HepG2 (cell line): ENCODE results near the gene SOST. TPM values are rescaled to one million over a fixed set of nuclear protein-coding genes. Genes with fewer than 3 reads are reported as not detected.

Experiments
- ATF1 ChIP-seq: IDR thresholded peaks from 2 replicates; pipeline ENCODE4 v1.6.1; 2016; ENCODE audit warnings: mild to moderate bottlenecking, control low read depth
- CENPX ChIP-seq: sonication (generic); formaldehyde crosslinking; IDR thresholded peaks from 2 replicates; pipeline ENCODE4 v1.9.0; 2021; ENCODE audit warnings: mild to moderate bottlenecking, missing genetic modification reagents, moderate library complexity
- CHCHD3 ChIP-seq: sonication (generic); formaldehyde crosslinking; IDR thresholded peaks from 2 replicates; pipeline ENCODE4 v1.8.0; 2022; ENCODE audit warnings: mild to moderate bottlenecking, missing genetic modification reagents, moderate library complexity
- DRAP1 ChIP-seq: IDR thresholded peaks from 2 replicates; pipeline ENCODE4 v1.6.1; 2016; ENCODE audit warnings: missing genetic modification reagents, missing compliant biosample characterization
- KLF13 ChIP-seq: sonication (generic); formaldehyde crosslinking; IDR thresholded peaks from 2 replicates; pipeline ENCODE4 v1.4.0; 2020; ENCODE audit warnings: mild to moderate bottlenecking, missing genetic modification reagents
- KLF15 ChIP-seq: sonication (generic); formaldehyde crosslinking; IDR thresholded peaks from 2 replicates; pipeline ENCODE4 v1.8.1; 2023; ENCODE audit warnings: borderline replicate concordance, mild to moderate bottlenecking, inconsistent platforms, missing genetic modification reagents, mixed read lengths
- MYC ChIP-seq: sonication (generic); formaldehyde crosslinking; IDR thresholded peaks from 2 replicates; pipeline ENCODE4 v1.9.0; 2021; ENCODE audit warnings: missing genetic modification reagents, borderline replicate concordance
- NFRKB ChIP-seq: fragments of 450-650 bp; IDR thresholded peaks from 2 replicates; pipeline ENCODE4 v1.6.1; 2017
- NONO ChIP-seq, 2 experiments: fragments of 450-650 bp in 1 of 2; sonication (generic) in 1 of 2; formaldehyde crosslinking in 1 of 2; IDR thresholded peaks in 1 of 2; conservative IDR thresholded peaks in 1 of 2; 2 replicates each; pipeline versions ENCODE4 v1.6.1 to v1.8.0; 2017 to 2022; ENCODE audit warnings: mild to moderate bottlenecking in 1 of 2, missing genetic modification reagents in 1 of 2, moderate library complexity in 1 of 2
- NR0B2 ChIP-seq: sonication (generic); formaldehyde crosslinking; IDR thresholded peaks from 2 replicates; pipeline ENCODE4 v1.4.0; 2020; ENCODE audit warnings: mild to moderate bottlenecking, missing genetic modification reagents
- RNF2 ChIP-seq: fragments of 450-650 bp; conservative IDR thresholded peaks from 2 replicates; pipeline ENCODE4 v1.6.1; 2016; ENCODE audit warnings: low read depth
- SAP130 ChIP-seq: IDR thresholded peaks from 2 replicates; pipeline ENCODE4 v1.6.1; 2016; ENCODE audit warnings: low read depth
- TEAD3 ChIP-seq: optimal IDR thresholded peaks from 2 replicates; pipeline ENCODE3; 2016; ENCODE audit warnings: borderline replicate concordance
- ZBED4 ChIP-seq: sonication (generic); formaldehyde crosslinking; IDR thresholded peaks from 2 replicates; pipeline ENCODE4 v1.4.0; 2020; ENCODE audit warnings: missing genetic modification reagents, borderline replicate concordance
- ZNF382 ChIP-seq: sonication (generic); formaldehyde crosslinking; IDR thresholded peaks from 2 replicates; pipeline ENCODE4 v1.5.0; 2020; ENCODE audit warnings: missing genetic modification reagents, mild to moderate bottlenecking, borderline replicate concordance
- ZNF430 ChIP-seq: sonication (generic); formaldehyde crosslinking; IDR thresholded peaks from 2 replicates; pipeline ENCODE4 v1.9.0; 2021; ENCODE audit warnings: mild to moderate bottlenecking, missing genetic modification reagents
- ZNF670 ChIP-seq: sonication (generic); formaldehyde crosslinking; IDR thresholded peaks from 2 replicates; pipeline ENCODE4 v1.8.0; 2022; ENCODE audit warnings: mild to moderate bottlenecking, missing genetic modification reagents, borderline replicate concordance
- ZNF737 ChIP-seq: sonication (generic); formaldehyde crosslinking; IDR thresholded peaks from 2 replicates; pipeline ENCODE4 v1.5.0; 2020; ENCODE audit warnings: missing genetic modification reagents, mild to moderate bottlenecking, borderline replicate concordance
- ZNF75D ChIP-seq: sonication (generic); formaldehyde crosslinking; IDR thresholded peaks from 2 replicates; pipeline ENCODE4 v1.8.1; 2023; ENCODE audit warnings: missing genetic modification reagents, mild to moderate bottlenecking, borderline replicate concordance
- ZSCAN12 ChIP-seq: sonication (generic); formaldehyde crosslinking; IDR thresholded peaks from 2 replicates; pipeline ENCODE4 v1.9.0; 2021; ENCODE audit warnings: mild to moderate bottlenecking, missing genetic modification reagents
- polyA plus RNA-seq, 8 experiments: library from polyadenylated mRNA; depleted of rRNA in 3 of 8; stranded (reverse) in 7 of 8; unstranded in 1 of 8; fragments of >200 nt; fragmentation: Illumina TruSeq in 4 of 8; extraction: Trizol in 4 of 8; gene quantifications; 2 replicates each; pipeline versions ENCODE4 v1.2.1 to v1.2.3, GENCODE V29; 2011 to 2016; ENCODE audit warnings: low read depth in 4 of 8, missing spikeins in 1 of 8, mixed read lengths in 1 of 8; ENCODE audit not compliant: insufficient read depth in 1 of 8
- total RNA-seq, 5 experiments: library from RNA; depleted of rRNA; stranded (reverse); fragments of >200 nt; fragmentation: Illumina TruSeq; extraction: Trizol; gene quantifications; 2 replicates each; pipeline ENCODE4 v1.2.3, GENCODE V29; 2016; ENCODE audit warnings: low read depth in 1 of 5

The SOST gene
- total and polyA plus RNA-seq, 2 of the 13 experiments (the other 11 are each of a cell fraction or from before 2014, with no cell fraction given), result not detected

- TF ChIP-seq RNF2 (peak; percentile 68; the same call in 1 of the 2 replicates), NFRKB (no peak), ZNF75D (CRISPR knock-in tag) (no peak), ZSCAN12 (CRISPR knock-in tag) (0 out of 2 replicates have a peak, but pooled peaks have one; percentile 6), KLF13 (peak; percentile 76; the same call in 1 of the 2 replicates), NONO (IDR thresholded peaks at IDR 0.05) (no peak), NONO (CRISPR knock-in tag; conservative IDR thresholded peaks at IDR 0.05) (peak; percentile 74), ZNF382 (CRISPR knock-in tag) (no peak), CENPX (CRISPR knock-in tag) (no peak), MYC (CRISPR knock-in tag) (peak; percentile 45; the same call in 1 of the 2 replicates), ZNF430 (CRISPR knock-in tag) (no peak), CHCHD3 (CRISPR knock-in tag) (no peak; the same call in 1 of the 2 replicates), DRAP1 (CRISPR knock-in tag) (no peak), KLF15 (CRISPR knock-in tag) (no peak), ZBED4 (CRISPR knock-in tag) (no peak), SAP130 (CRISPR knock-in tag) (peak; percentile 57), ZNF670 (no peak), TEAD3 (CRISPR knock-in tag) (no peak), NR0B2 (CRISPR knock-in tag) (peak; percentile 66; the same call in 1 of the 2 replicates), ZNF737 (CRISPR knock-in tag) (no peak), ATF1 (CRISPR knock-in tag) (no peak)
Observed at GRCh38 chr17:43720311-43721060, 38.1 kb downstream of the SOST start (continued).
